Tibial artery (tissue), 4 donors: ENCODE measurements around the gene C9orf85.

ENCODE experiments used
- DNase-seq, 2 donors: peaks; one replicate each; pipeline ENCODE4 v3.0.0-alpha.2; 2019
- H3K27ac ChIP-seq, 2 donors: fragments of 200-600 bp; sonication (generic) in 1 of 2; 1 replicate in 1 of 2; 2 replicates in 1 of 2; pipeline ENCODE4 v1.5.1; 2018 to 2019; ENCODE audit warnings: mild to moderate bottlenecking in 1 of 2
- H3K27me3 ChIP-seq, 2 donors: fragments of 200-600 bp; sonication (generic) in 1 of 2; one replicate each; pipeline versions ENCODE4 v1.5.1 to v1.6.0; 2016 to 2019
- H3K36me3 ChIP-seq, 3 donors: fragments of 200-600 bp; sonication (generic) in 2 of 3; one replicate each; pipeline ENCODE4 v1.5.1; 2016 to 2019; ENCODE audit warnings: mild to moderate bottlenecking in 2 of 3
- H3K4me1 ChIP-seq, 4 donors: fragments of 200-600 bp; sonication (generic) in 2 of 4; 1 replicate in 3 of 4; 2 replicates in 1 of 4; pipeline ENCODE4 v1.5.1; 2016 to 2019
- H3K4me3 ChIP-seq, 2 donors: fragments of 200-600 bp; sonication (generic) in 1 of 2; 1 replicate in 1 of 2; 2 replicates in 1 of 2; pipeline ENCODE4 v1.5.1; 2018 to 2019; ENCODE audit warnings: mild to moderate bottlenecking in 2 of 2
- H3K9me3 ChIP-seq, 3 donors: fragments of 200-600 bp; sonication (generic) in 1 of 3; one replicate each; pipeline ENCODE4 v1.5.1; 2016 to 2019
- intact Hi-C: fragments of 100-400 bp; cut with DNase I; formaldehyde crosslinking; loops from one replicate; pipeline ENCODE4 v1.15.0; 2023; ENCODE audit warnings: low total_unique reads
- TF ChIP-seq, protein P1 (sequence below), 2 experiments: fragments of 200-600 bp in 1 of 2; fragments of 450-650 bp in 1 of 2; IDR thresholded peaks; one replicate each; pipeline ENCODE4 v1.5.1; 2017 to 2019; ENCODE audit warnings: antibody characterized with exemption in 2 of 2, mild to moderate bottlenecking in 1 of 2, moderate library complexity in 1 of 2

C9orf85 gene

DNA sequence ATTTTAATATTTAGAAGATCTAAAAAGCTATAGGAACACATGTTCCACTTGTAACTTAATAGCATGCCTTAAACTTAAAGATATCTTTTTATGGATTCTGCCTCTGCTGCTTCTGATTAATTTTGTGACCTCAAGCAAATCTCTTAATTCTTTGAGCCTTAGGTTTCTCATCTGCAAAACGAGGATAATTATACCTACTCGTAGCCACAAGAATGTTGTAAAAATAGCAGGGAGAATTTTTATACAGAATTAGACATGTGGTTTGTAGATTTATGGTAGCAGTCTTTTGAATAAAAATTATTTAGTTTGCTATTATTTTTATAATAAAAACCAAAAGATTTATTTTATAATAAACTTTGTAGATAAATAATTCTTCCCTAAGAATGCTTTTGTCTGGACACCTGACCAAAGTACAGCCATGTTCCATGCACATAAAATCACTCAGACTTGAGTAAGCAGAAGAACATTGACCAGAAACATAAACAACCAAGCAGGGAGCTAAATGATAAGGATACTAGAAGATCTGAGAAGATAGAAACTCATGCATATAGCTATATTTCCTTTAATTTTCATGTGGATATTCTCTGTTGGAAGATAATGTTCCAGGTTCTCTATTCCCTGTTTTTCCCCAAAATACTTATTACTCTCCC is 18.5 kb downstream of the C9orf85 start:
- TF ChIP-seq, protein P1, sequence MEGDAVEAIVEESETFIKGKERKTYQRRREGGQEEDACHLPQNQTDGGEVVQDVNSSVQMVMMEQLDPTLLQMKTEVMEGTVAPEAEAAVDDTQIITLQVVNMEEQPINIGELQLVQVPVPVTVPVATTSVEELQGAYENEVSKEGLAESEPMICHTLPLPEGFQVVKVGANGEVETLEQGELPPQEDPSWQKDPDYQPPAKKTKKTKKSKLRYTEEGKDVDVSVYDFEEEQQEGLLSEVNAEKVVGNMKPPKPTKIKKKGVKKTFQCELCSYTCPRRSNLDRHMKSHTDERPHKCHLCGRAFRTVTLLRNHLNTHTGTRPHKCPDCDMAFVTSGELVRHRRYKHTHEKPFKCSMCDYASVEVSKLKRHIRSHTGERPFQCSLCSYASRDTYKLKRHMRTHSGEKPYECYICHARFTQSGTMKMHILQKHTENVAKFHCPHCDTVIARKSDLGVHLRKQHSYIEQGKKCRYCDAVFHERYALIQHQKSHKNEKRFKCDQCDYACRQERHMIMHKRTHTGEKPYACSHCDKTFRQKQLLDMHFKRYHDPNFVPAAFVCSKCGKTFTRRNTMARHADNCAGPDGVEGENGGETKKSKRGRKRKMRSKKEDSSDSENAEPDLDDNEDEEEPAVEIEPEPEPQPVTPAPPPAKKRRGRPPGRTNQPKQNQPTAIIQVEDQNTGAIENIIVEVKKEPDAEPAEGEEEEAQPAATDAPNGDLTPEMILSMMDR (IDR thresholded peaks at IDR 0.05), result no peak
- H3K27me3 ChIP-seq, result no peaks in the 10 kb centered on the region
- no peak overlapping the region for H3K4me3 ChIP-seq
- no peak for DNase-seq
- H3K9me3 ChIP-seq, result no peaks in the 10 kb centered on the region
- H3K36me3 ChIP-seq, result no peaks in the 10 kb centered on the region
- intact Hi-C loops, result no loop called here
- peak overlapping the region in 1 of 2 donors; percentile 9 for H3K27ac ChIP-seq
- H3K4me1 ChIP-seq, result peaks cover 0 to 26% (median 5%) of the 10 kb centered on the region in 4 donors

DNA sequence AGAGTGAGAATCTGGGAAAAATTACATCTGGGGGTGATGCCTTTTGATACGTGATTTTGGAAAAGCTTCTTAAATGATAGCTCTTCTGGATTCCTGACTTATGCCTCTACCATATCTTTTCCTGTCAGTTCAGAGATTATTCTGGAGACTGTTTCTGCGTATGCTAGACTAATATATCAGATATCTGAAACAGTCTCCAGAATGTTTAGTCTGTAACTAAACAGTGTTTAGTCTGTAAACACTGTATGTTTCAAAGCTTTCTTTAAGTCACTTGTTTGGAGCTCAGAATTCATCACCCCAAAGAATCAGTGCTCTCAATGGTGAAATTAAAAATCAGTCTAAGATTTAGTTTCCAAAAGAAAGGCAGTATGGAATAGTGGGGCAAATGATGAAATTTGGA is 19.7 kb downstream of the C9orf85 start:
- Histone ChIP-seq H3K36me3 (no peaks in the 10 kb centered on the region), H3K27me3 (no peaks in the 10 kb centered on the region), H3K4me3 (no peak overlapping the region), H3K27ac (no peak overlapping the region), H3K4me1 (peaks cover 0 to 26% (median 5%) of the 10 kb centered on the region in 4 donors), H3K9me3 (no peaks in the 10 kb centered on the region)
- TF ChIP-seq, protein P1 (IDR thresholded peaks at IDR 0.05), result no peak
- intact Hi-C loops, result no loop called here
- DNase-seq, result no peak

DNA sequence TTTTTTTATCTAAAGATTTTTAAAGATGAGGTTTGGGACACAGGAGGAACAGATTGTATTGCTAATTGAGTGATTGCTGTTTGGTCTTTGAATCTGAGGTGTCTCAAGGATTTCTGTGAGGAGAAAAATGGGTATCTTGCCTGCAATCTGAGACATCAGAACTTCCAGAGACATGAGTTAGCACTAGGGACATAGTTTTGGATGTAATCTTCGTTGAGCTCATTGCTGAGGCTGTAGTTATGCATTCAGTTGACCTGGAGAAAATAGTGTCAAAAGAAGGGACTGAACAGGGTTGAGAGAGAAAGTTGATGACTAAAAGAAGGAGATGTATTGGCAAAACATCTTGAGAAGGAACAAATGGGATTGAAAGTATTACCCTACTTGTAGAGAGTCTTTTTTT is 24.6 kb downstream of the C9orf85 start:
- TF ChIP-seq, protein P1 (IDR thresholded peaks at IDR 0.05), result no peak
- Histone ChIP-seq H3K27ac (peak overlapping the region in 1 of 2 donors; percentile 71), H3K27me3 (no peaks in the 10 kb centered on the region), H3K36me3 (no peaks in the 10 kb centered on the region), H3K4me3 (no peak overlapping the region), H3K4me1 (peaks cover 0 to 23% (median 3%) of the 10 kb centered on the region in 4 donors), H3K9me3 (no peaks in the 10 kb centered on the region)
- no peak for DNase-seq
- intact Hi-C loops, result no loop called here

DNA sequence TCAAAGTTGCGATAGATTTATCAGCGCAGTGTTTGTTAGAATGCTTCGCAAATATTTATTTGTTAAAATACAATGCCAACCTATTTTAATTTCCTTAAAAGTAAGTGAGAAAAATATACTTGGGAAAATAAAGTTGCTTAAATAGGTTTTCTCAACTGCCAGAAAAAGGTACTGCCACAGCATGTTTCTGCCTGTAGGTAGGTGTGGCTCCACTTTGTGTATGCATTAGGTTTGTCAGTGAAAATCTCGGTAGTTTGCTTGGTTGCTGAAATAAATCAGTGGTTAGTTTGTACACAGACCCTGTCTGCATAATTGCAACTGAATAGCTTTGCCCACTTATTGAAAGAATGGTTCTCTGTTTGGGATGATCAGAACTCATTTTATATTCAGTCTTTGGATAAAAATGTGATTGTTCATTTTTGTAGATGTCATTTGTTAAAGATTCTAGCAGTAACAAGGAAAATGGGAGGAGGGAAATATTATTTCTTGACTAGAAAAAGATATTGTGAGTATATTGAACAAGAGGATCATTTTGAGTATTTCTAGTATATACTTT is 25.7 kb downstream of the C9orf85 start:
- H3K27ac ChIP-seq, result peak overlapping the region; percentile 62 to 71

DNA sequence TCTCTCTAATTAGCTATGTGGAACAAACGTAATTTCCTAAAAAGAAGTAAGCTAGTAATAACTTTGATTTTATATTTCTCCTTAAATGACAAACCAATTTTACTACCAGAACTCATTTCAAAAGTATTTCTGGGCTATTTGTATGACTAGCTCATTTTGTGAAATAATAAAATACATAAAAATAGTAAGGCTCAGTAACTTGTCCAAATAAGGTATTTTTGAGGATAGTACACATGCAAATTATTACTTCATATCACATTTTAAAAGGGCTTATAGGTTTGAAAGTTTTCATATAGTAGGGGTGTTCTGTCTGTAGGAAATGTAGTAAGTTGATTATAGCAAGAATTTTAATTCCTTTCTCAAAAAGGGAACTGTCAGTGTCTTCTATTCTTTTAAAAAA is 26.5 kb downstream of the C9orf85 start:
- Histone ChIP-seq H3K36me3 (no peaks in the 10 kb centered on the region), H3K4me3 (peak overlapping the region; percentile 14 to 22), H3K9me3 (no peaks in the 10 kb centered on the region), H3K27me3 (no peaks in the 10 kb centered on the region), H3K4me1 (peaks cover 0 to 41% (median 6%) of the 10 kb centered on the region in 4 donors), H3K27ac (peak overlapping the region; percentile 62 to 71)
- intact Hi-C loops, result no loop called here
- DNase-seq, result no peak
- TF ChIP-seq, protein P1 (IDR thresholded peaks at IDR 0.05), result no peak

More for the DNA sequence above, 25.7 kb downstream of the C9orf85 start:
- H3K36me3 ChIP-seq, result no peaks in the 10 kb centered on the region
- TF ChIP-seq, protein P1 (IDR thresholded peaks at IDR 0.05), result no peak
- intact Hi-C loops, result no loop called here
- peak overlapping the region in 1 of 2 donors; percentile 14 for H3K4me3 ChIP-seq
- H3K4me1 ChIP-seq, result peaks cover 0 to 33% (median 5%) of the 10 kb centered on the region in 4 donors
- no peaks in the 10 kb centered on the region for H3K9me3 ChIP-seq
- no peaks in the 10 kb centered on the region for H3K27me3 ChIP-seq
- DNase-seq, result no peak
